ENCODE results near the gene ETS1.

The ETS1 gene

DNA sequence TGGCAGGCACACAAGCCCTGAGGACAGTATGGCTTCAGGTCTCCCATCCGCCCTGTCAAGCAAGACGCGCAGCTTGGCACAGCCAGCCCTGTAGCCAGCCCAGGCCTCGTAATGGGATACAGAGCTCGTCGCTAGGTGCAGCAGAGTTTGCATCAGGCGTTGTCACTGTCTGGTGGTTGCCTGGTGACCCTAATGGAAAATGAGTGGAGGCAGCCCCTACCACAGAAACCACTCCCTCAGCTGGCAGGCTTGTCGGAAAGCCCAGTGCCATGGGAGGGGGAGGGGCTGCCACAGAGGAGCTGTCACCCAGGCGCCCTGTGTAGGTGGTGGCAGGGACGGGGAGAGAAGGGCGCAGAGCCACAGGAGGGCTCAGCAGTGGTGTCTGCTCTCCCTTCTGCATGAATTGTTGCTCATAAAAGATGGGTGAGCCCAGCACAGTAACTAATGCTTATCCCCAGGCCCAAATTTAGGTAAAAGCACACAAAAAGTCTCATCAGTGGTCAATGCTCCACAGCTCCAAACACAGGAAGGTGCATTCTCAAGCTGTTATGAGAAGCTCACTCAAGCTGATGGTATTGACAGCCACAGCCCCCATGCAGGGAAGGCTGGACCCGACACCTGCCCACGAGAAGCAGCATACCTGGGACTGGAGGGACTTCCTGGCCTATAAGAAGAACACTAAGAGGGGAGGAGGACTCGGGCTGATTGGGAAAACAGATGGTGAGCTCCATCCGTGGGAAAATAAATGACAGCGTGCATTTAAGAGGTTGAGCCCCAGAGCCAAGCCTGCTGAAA lies 164.6 kb downstream of the ETS1 start:
- no peak overlapping the region for H3K4me3 Mint-ChIP-seq
- H3K27me3 Mint-ChIP-seq, result peaks cover 5% of the 10 kb centered on the region
- no peaks in the 10 kb centered on the region for H3K4me1 Mint-ChIP-seq (ENCODE audit: low read depth)
- no peaks in the 10 kb centered on the region for H3K9me3 Mint-ChIP-seq
- no peaks in the 10 kb centered on the region for H3K36me3 Mint-ChIP-seq (ENCODE audit: low read depth)
- no peak overlapping the region for H3K27ac Mint-ChIP-seq
- intact Hi-C loops (cut with micrococcal nuclease), result no loop called here

DNA sequence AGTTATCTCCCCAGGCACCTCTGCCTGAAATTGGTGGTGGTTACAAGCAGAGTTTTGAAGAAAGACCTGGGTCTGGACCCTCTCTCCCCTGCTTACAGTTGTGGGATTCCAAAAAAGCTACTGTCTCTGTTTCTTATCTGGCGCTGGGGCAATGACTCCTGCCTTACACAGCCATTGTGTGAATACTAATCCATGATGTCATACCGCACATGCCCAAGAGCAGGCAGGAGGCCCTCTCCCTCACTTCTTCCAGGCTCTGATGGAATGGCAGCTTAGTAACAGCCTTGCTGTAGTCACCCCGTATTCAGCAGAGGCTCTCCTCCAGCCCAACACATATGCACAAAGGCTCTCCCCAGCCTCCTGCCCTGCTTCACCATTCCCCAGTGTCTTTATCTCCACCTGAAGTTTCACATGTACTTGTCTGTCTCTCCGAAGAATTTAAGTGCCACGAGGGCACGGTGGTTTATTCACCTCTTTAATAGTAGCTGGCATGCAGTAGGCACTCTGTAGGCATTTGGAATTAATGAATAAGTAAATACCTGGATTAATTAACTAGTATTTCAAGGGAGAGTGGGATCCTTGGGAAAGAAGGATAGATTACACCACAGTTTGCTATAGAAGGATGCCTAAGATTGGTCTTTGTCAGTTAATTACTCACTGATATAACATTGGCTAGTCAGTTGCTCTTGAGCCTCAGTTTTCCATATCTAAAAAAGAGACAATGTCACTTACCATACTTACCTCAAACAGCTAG lies 165.6 kb downstream of the ETS1 start:
- H3K27me3 Mint-ChIP-seq, result peaks cover 1% of the 10 kb centered on the region
- no peaks in the 10 kb centered on the region for H3K36me3 Mint-ChIP-seq (ENCODE audit: low read depth)
- H3K27ac Mint-ChIP-seq, result no peak overlapping the region
- no peak overlapping the region for H3K4me3 Mint-ChIP-seq
- intact Hi-C loops (cut with micrococcal nuclease), result no loop called here
- no peaks in the 10 kb centered on the region for H3K9me3 Mint-ChIP-seq
- H3K4me1 Mint-ChIP-seq (ENCODE audit: low read depth), result no peaks in the 10 kb centered on the region

DNA sequence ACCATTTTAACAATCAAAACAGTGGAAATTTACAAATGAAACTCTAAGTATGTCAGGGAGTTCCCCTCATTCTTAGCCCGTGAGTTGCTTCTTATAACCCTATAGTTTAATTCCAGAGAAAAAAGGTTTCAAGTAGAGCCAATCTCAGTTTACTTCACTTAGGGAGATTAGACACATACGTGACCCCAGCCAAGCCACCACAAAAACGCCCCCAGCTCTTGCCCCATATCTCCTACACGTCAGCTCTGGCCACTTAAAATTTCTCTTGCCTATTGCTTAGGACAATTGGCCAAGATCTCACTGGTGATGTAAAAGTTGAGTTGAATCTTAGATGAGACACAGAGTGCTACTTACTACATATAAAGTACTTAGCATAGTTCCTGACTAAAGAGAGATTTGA lies 166.4 kb downstream of the ETS1 start:
- no peaks in the 10 kb centered on the region for H3K4me1 Mint-ChIP-seq (ENCODE audit: low read depth)
- H3K36me3 Mint-ChIP-seq (ENCODE audit: low read depth), result no peaks in the 10 kb centered on the region
- intact Hi-C loops (cut with micrococcal nuclease), result no loop called here
- H3K27me3 Mint-ChIP-seq, result peaks cover 1% of the 10 kb centered on the region
- no peaks in the 10 kb centered on the region for H3K9me3 Mint-ChIP-seq
- H3K4me3 Mint-ChIP-seq, result no peak overlapping the region
- no peak overlapping the region for H3K27ac Mint-ChIP-seq

DNA sequence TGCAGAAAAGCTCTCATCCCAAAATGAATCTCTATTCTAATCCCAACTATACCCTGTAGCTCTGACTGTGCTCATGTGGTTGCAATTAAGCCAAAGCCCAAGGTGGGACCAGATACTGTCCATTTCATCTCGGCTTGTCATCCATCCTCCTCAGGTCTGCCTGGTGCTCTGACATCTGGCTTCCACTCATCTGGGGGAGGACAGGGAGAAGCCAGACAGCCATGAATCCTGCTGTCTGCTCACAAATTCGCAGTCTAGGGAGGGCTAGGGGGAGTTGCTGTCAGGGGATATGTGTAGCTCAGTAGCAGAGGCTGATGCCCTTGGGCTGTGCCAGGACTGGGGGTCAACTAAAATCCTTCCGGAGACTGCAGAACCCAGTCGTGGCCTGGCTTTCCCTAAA lies 167.1 kb downstream of the ETS1 start:
- Mint-ChIP-seq H3K27me3 (peaks cover 1% of the 10 kb centered on the region), H3K9me3 (no peaks in the 10 kb centered on the region), H3K27ac (no peak overlapping the region), H3K4me3 (no peak overlapping the region), H3K36me3 (ENCODE audit: low read depth) (no peaks in the 10 kb centered on the region), H3K4me1 (ENCODE audit: low read depth) (no peaks in the 10 kb centered on the region)
- intact Hi-C loops (cut with micrococcal nuclease), result no loop called here

DNA sequence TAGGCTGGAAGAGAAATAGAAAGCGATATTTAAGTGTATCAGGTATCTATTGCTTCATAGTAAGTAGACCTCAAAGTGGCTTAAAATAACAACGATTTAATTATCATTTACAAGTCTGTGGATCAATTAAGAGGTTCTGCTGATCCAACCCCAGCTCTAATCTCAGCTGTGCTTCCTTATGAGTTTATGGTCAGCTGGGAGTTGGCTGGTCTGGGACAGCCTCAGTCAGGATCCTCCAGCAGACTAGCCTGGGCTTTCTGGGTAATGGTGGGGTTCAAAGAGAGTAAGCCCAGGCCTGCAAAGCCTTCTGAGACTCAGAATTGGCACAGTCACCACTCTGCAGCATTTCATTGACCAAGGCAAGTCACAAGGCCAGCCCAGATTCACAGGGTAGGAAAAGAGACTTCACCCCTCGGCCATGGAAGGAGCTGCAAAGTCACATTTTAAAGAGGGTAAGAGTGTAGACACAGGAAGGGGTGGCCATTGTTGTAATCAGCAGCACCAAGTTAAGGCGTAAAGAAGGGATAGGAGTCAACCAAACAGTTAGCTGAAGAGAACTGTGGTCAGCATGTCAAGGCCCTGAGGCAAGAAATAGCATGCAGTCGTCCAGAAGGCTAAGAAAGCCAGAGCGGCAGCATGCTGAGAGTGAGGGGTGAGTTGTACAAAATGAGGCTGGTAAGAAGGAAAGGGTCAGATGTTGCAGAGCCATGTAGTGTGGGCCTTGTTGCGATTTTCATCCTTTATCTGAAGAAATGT lies 168.2 kb downstream of the ETS1 start:
- Mint-ChIP-seq H3K27me3 (no peaks in the 10 kb centered on the region), H3K9me3 (no peaks in the 10 kb centered on the region), H3K27ac (no peak overlapping the region), H3K4me3 (no peak overlapping the region), H3K4me1 (ENCODE audit: low read depth) (no peaks in the 10 kb centered on the region), H3K36me3 (ENCODE audit: low read depth) (no peaks in the 10 kb centered on the region)
- intact Hi-C loops (cut with micrococcal nuclease), result no loop called here

DNA sequence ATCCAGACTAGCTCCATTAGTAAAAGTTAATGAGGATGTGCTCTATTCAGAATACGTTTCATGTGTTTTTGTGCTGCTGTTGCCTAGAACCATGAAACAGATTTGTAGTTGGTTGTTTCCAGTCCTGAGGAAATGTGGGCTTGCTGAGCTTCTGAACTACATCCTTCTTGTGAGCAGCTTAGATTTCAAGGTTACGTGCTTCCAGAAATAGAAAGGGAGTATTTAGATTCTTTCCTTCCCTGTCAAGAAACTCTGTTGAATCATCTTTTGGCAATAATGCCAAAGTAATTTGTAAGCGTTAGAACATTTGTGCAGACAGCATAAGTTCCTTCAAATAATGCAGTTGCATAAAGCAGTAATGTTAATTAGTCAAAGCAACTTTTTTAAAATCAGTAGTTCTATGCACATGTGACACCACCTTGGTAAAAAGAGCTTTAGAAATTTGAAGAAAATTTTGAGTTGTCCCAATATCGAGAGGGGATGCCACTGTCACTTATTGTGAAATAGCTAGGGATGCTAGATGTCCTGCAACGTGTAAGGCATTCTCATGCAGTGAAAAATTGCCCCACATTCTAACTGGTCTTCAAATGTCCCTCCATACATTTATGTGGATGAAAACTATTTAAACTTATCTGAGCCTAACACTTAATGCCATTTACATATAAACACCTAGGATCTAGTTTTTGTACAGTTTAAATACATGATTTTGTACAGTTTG lies 169.6 kb downstream of the ETS1 start:
- H3K36me3 Mint-ChIP-seq (ENCODE audit: low read depth), result no peaks in the 10 kb centered on the region
- no peaks in the 10 kb centered on the region for H3K9me3 Mint-ChIP-seq
- H3K27me3 Mint-ChIP-seq, result no peaks in the 10 kb centered on the region
- H3K4me3 Mint-ChIP-seq, result no peak overlapping the region
- intact Hi-C loops (cut with micrococcal nuclease), result no loop called here
- H3K4me1 Mint-ChIP-seq (ENCODE audit: low read depth), result no peaks in the 10 kb centered on the region
- H3K27ac Mint-ChIP-seq, result no peak overlapping the region

DNA sequence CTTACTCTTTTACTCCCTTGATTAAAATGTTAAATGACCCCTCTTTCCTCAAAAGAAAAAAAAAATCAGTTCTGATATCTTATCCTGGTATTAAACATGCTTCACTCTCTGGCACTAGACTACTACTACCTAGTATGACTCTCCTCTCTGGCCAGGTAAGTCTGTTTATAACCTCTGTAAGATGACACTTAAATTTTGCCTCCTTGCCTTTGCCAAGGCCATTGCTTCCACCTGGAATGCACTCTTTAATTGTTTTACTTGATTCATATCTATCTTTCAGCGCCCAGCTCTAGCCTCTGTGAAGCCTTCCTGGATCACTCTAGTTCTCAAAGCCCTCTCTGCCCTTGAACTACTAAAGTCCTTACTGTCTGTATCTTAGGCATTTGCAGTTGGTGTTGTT lies 170.4 kb downstream of the ETS1 start:
- Mint-ChIP-seq H3K27ac (no peak overlapping the region), H3K36me3 (ENCODE audit: low read depth) (no peaks in the 10 kb centered on the region), H3K27me3 (no peaks in the 10 kb centered on the region), H3K4me1 (ENCODE audit: low read depth) (no peaks in the 10 kb centered on the region), H3K9me3 (no peaks in the 10 kb centered on the region), H3K4me3 (no peak overlapping the region)
- intact Hi-C loops (cut with micrococcal nuclease), result no loop called here

DNA sequence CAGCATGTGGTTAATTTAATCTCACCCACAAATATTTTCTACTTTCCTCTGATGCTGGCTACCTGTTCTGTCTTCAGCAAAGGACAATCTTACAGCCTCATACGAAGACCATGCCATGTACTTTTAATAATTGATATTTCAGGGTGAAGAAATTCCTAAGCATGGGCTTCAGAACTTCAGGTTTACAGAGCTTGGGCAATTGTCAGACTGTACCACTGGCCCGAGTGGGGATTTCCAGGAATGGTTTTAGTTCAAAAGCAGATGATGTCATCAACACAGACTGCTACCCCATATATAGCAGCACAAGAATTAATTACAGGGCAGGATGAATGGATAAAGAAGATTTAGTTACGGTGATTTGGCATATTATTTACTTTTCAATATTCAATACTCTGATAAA lies 171.8 kb downstream of the ETS1 start:
- no peaks in the 10 kb centered on the region for H3K9me3 Mint-ChIP-seq
- no peaks in the 10 kb centered on the region for H3K4me1 Mint-ChIP-seq (ENCODE audit: low read depth)
- H3K4me3 Mint-ChIP-seq, result no peak overlapping the region
- H3K36me3 Mint-ChIP-seq (ENCODE audit: low read depth), result no peaks in the 10 kb centered on the region
- no peak overlapping the region for H3K27ac Mint-ChIP-seq
- H3K27me3 Mint-ChIP-seq, result no peaks in the 10 kb centered on the region
- intact Hi-C loops (cut with micrococcal nuclease), result no loop called here

DNA sequence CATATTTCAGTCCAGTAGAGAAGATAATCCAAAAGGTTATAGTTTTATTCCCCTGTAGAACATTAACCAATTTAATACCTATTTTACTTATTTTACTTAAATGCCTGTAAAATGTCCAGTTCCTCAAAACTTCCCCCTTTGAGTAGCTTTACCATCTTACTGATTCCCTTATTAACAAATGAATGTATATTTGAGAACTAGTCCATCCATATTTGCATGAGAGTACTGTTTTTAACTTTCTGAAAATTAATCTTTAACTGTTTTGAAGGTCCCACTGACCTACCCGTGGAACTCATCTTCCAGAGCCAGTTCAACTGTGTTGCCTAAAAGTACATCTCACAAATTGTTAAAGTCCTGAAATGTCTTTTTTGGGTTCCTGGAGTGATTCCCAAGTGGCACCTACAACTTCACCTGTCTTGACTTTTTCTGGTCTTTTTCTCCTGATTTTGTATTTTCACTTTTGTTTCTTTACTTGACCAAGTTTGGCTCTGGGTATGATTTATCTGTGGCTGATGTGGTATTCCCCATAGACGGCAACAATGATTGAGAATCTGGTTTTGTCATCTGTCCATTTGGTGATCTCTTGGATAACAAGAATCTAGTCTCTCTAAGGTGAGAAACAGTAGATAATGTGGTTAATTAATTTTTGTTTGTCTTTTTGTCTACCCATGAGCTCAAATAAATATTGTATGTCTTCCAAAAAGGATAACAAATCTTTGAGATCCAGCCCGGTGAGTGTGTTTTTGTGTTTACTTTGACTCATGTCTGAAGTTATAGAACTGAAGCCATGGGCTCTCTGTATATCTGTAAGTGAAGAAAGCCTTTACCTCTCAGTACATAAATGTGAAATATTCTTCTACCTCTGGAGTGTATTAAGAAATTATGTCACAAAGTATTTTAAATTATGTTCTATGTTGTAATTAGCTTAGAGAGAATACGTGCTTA lies 174.2 kb downstream of the ETS1 start:
- intact Hi-C loops (cut with micrococcal nuclease), result no loop called here
- Mint-ChIP-seq H3K27me3 (no peaks in the 10 kb centered on the region), H3K4me1 (ENCODE audit: low read depth) (peaks cover 11% of the 10 kb centered on the region), H3K4me3 (no peak overlapping the region), H3K9me3 (no peaks in the 10 kb centered on the region), H3K36me3 (ENCODE audit: low read depth) (no peaks in the 10 kb centered on the region), H3K27ac (no peak overlapping the region)

DNA sequence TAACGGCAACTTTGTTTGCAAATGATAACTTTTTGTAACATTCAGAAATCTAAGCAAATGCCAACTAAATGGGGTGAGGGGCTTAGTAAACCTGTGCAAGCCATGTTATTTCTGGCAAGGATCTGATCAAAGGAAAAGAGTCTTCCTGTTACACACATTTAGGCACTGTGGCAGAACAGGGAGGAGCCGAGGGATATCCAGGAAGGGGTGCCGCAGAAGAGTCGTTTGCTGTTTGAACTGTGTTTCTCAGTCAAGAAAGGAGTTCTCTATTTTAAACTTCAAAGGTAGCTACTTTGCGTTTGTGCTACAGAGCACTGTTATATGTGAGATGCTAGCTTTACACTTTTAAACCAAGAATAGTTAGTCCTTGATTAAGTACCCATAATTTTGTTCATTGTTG lies 175.5 kb downstream of the ETS1 start:
- intact Hi-C loops (cut with micrococcal nuclease), result no loop called here
- Mint-ChIP-seq H3K4me1 (ENCODE audit: low read depth) (peaks cover 11% of the 10 kb centered on the region), H3K27me3 (no peaks in the 10 kb centered on the region), H3K36me3 (ENCODE audit: low read depth) (no peaks in the 10 kb centered on the region), H3K4me3 (no peak overlapping the region), H3K9me3 (no peaks in the 10 kb centered on the region), H3K27ac (no peak overlapping the region)

DNA sequence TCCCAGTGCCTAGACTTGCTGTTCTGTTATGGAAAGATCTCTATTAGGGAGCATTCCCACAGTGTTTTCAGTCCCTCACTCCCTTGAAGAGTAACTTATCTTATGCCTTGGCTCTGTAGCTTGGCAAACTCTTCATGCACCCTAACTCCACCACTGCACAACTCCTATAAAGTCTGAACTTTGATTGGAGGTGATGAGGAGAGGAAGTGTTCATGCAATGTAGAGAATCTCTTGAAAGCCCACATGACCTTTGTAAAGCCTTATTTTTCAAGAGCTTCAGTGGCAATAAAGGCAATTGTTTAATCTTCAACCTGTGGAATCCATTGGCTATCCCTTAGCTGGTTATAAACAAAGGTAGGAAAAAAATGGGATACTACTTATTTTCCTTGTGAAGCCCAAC lies 176.2 kb downstream of the ETS1 start:
- no peak overlapping the region for H3K27ac Mint-ChIP-seq
- intact Hi-C loops (cut with micrococcal nuclease), result no loop called here
- H3K4me1 Mint-ChIP-seq (ENCODE audit: low read depth), result peaks cover 16% of the 10 kb centered on the region
- H3K4me3 Mint-ChIP-seq, result no peak overlapping the region
- no peaks in the 10 kb centered on the region for H3K36me3 Mint-ChIP-seq (ENCODE audit: low read depth)
- H3K27me3 Mint-ChIP-seq, result peaks cover 2% of the 10 kb centered on the region
- H3K9me3 Mint-ChIP-seq, result no peaks in the 10 kb centered on the region

DNA sequence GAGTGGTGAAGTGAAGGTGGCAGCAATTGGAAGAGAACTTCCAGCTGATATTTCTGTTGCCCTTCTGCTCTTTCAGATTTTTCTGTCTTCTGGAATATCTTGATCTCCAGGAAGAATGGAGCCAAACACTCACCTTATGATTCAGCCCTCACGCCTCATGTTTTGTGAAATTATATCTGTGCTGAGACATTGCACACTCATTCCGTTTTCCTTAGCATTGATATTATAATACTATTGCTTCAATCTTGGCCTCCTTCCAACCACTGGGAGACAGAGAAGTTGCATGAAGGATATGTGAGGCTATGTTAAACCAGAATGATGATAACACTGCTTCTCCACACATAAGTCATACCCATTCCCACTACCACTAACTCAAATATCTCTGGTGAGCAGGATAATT lies 177.9 kb downstream of the ETS1 start:
- peaks cover 16% of the 10 kb centered on the region for H3K4me1 Mint-ChIP-seq (ENCODE audit: low read depth)
- peaks cover 3% of the 10 kb centered on the region for H3K27me3 Mint-ChIP-seq
- H3K36me3 Mint-ChIP-seq (ENCODE audit: low read depth), result no peaks in the 10 kb centered on the region
- no peaks in the 10 kb centered on the region for H3K9me3 Mint-ChIP-seq
- no peak overlapping the region for H3K4me3 Mint-ChIP-seq
- H3K27ac Mint-ChIP-seq, result no peak overlapping the region
- intact Hi-C loops (cut with micrococcal nuclease), result no loop called here
